BJ (cell line): ENCODE results near the gene CYP11A1. TPM values are rescaled to one million over a fixed set of nuclear protein-coding genes. Genes with fewer than 3 reads are reported as not detected.

Source experiments
- CTCF ChIA-PET: fragments of 350-600 bp; formaldehyde crosslinking; extraction: SDS; loops from one replicate; lab custom pipeline; 2021; ENCODE audit warnings: antibody characterized with exemption, inconsistent platforms; lab: Yijun Ruan, JAX
- POLR2A ChIA-PET: fragments of 300-600 bp; sonication (Branson Sonifier 250); formaldehyde crosslinking; extraction: SDS; loops from one replicate; lab custom pipeline; 2021; ENCODE audit warnings: antibody characterized with exemption; lab: Charles Lee
- DNase-seq: peaks from one replicate; pipeline ENCODE4 v3.0.0-alpha.2; 2011; ENCODE audit warnings: low read depth
- H3K27me3 ChIP-seq: 2 replicates; pipeline ENCODE4 v1.6.0; 2011; ENCODE audit warnings: low read length; ENCODE audit not compliant: control insufficient read depth, insufficient read depth
- H3K36me3 ChIP-seq: 2 replicates; pipeline ENCODE4 v1.5.1; 2011; ENCODE audit warnings: low read length; ENCODE audit not compliant: control insufficient read depth, insufficient read depth
- H3K4me3 ChIP-seq: 2 replicates; pipeline ENCODE4 v1.5.1; 2011; ENCODE audit warnings: low read depth, mild to moderate bottlenecking, control low read depth, low read length
- CTCF ChIP-seq: IDR thresholded peaks from 2 replicates; pipeline ENCODE4 v1.5.1; 2011; ENCODE audit warnings: low read depth, mild to moderate bottlenecking, control low read depth, inconsistent platforms, low read length, moderate library complexity; ENCODE audit not compliant: insufficient read depth
- polyA plus RNA-seq: library from polyadenylated mRNA; depleted of rRNA; stranded (reverse); fragments of >200 nt; gene quantifications from 2 replicates; pipeline ENCODE4 v1.2.3, GENCODE V29; 2011

Gene CYP11A1
- polyA plus RNA-seq, 1 experiment, result 0.70 TPM

DNA sequence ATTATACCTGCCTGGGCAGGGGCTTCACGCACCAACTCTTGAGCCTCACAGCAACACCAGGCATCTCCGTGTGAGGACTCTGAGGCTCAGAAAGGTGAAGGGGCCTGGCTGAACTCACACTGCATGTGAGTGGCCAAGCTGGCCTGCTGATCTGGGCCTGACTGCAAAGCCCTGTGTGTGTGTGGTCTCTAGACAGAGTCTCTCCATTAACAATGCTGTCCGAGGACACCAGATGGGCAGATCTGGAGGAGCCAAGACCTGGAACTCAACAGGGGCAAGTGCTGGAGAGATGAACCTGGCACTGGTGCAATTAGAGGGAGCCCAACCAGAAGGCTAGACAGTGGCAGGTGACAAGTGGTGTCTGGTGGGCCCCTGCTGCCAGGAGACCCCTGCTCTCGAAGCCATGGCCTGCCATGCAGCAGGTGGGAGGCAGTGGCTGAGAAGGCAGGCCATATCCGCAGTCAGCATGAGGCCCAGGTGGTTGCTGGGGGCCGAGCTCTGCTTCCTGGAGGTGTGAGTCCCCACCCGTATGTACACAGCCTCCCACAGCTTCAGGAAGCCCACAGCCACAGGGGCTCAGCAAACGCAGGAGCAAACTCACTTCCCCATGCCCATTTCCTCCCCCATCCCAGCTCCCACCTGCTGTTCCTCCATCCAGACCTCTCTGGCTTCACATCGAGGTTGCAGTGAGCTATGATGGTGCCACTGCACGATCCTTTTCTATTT lies 39.0 kb downstream of the CYP11A1 start:
- Histone ChIP-seq H3K4me3 (no peak overlapping the region), H3K27me3 (peaks cover 7% of the 10 kb centered on the region), H3K36me3 (no peaks in the 10 kb centered on the region)
- ChIA-PET CTCF (interaction anchor here (1.3 to 14.8 kb wide), 5 partner anchors 7 to 277 kb away, joined by 3 to 278 read pairs (median 11); no protein-coding TSS in a partner anchor), POLR2A (no interaction called here)
- no peak for DNase-seq
- TF ChIP-seq CTCF, result no peak

DNA sequence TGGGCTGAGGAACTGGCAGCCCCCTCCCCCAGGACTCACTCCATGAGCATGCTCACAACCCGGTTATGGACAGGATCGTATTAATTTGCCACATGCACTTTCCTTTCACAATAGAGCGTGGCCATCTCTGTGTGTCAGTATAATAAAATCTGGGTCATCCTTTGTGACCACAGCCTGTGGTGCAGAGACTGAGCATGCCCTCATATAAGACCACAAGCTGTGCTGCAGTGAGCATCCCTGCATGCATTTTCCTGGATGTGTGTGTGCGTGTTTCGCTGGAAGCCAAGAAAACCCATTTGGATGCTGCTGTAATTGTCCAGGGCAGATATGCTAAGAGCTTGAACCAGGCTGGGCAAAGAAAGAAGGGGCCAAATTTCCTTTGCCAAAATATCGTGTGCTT lies 39.7 kb downstream of the CYP11A1 start:
- TF ChIP-seq CTCF, result no peak

GRCh38 chr15:74326746-74327145 lies 40.7 kb downstream of the CYP11A1 start:
- no peak overlapping the region for H3K4me3 ChIP-seq
- no peak for DNase-seq
- H3K27me3 ChIP-seq, result peaks cover 7% of the 10 kb centered on the region
- CTCF ChIA-PET, result interaction anchor here (0.6 to 14.8 kb wide), 6 partner anchors 9 to 875 kb away, joined by 3 to 278 read pairs (median 6); partner anchors contain the start of gene C15orf39
- TF ChIP-seq CTCF, result no peak
- no peaks in the 10 kb centered on the region for H3K36me3 ChIP-seq
- POLR2A ChIA-PET, result no interaction called here

More for the DNA sequence above, 39.7 kb downstream of the CYP11A1 start:
- ChIA-PET CTCF (interaction anchor here (0.7 to 14.8 kb wide), 5 partner anchors 16 to 355 kb away, joined by 3 to 278 read pairs (median 7); no protein-coding TSS in a partner anchor), POLR2A (no interaction called here)
- no peak for DNase-seq
- Histone ChIP-seq H3K36me3 (no peaks in the 10 kb centered on the region), H3K27me3 (peaks cover 7% of the 10 kb centered on the region), H3K4me3 (no peak overlapping the region)

- DNase-seq, result no peak
- no peak for TF ChIP-seq CTCF
- Histone ChIP-seq H3K36me3 (no peaks in the 10 kb centered on the region), H3K27me3 (peaks cover 4% of the 10 kb centered on the region), H3K4me3 (no peak overlapping the region)
- ChIA-PET CTCF (interaction anchor here (1.1 to 14.8 kb wide), 5 partner anchors 12 to 352 kb away, joined by 4 to 278 read pairs (median 67); no protein-coding TSS in a partner anchor), POLR2A (no interaction called here)
These were observed 42.7 kb downstream of the CYP11A1 start for GRCh38 chr15:74324714-74325113.

DNA sequence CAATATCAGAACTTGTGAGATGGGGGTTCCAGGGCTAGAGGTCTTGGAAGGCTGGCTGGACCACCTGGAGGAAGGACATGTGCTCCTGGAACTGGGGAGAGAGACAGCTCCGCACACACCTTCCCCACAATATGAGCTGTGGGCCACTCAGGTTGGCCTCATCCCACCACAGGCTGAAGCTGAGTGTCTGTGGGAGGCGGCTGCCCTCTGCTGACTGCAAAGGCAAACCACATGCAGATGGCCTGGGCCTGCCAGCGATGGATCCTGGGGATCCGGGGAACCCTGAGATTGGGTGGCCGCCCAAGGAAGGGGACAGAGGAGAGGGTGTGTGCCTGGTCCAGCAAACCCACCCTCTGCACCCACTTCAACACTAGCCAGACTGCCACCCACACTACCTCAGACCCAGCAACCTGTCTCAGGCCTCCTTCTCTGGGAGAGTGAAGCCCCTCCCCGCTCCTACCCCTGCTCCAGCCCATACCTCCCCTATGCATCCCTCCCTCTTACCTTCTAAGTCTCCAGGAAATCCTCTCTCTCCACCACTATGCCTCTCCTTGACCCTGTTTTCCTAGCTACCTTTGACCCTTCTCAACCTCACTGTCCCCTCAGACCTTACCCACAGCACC lies 44.8 kb downstream of the CYP11A1 start:
- DNase-seq, result no peak
- peak; percentile 93 for TF ChIP-seq CTCF
- Histone ChIP-seq H3K4me3 (no peak overlapping the region), H3K27me3 (no peaks in the 10 kb centered on the region), H3K36me3 (no peaks in the 10 kb centered on the region)
- CTCF ChIA-PET, result interaction anchor here (0.7 to 14.8 kb wide), 29 partner anchors 8 to 952 kb away, joined by 3 to 278 read pairs (median 3); partner anchors contain the start of gene ISLR2
- POLR2A ChIA-PET, result no interaction called here
